Measurements from ENCODE around the gene CAPZB. TPM values are rescaled to one million over a fixed set of nuclear protein-coding genes. Genes with fewer than 3 reads are reported as not detected.

CAPZB gene
- total RNA-seq, 1 donor from 2014 or later: 217 TPM

DNA sequence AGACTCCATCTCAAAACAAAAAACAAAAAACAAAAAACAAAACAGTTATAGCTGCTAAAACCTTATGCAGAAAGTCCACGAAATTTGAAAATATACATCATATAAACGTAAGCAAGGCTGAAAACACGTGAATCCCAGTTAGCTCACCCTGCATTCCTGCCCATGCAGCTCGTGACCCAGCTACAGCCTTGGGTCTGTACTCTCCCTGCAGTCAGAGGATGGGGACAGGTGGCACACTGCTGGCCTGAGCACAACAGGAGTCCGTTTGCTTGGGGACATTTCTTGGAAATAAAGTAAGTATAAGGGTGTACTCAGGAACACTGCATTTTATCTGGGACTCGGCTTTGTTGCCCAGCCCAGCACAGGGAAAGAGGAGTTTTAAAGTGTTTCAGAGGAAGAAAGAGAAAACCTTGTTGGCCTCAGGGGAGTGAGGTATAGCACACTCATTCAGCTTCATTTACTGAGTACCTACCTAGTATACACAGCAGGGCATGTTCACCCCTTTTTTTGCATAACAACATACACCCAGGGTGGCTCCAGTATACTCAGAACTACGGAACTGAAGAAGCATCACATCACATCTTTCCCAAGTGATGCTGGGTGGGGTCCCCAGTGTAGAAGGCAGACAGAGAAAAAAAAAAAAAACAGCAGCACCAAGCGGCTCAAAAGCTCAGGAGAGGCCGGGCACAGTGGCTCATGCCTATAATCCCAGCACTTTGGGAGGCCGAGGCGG lies 44.1 kb downstream of the CAPZB start:
- intact Hi-C loops (cut with micrococcal nuclease): no loop called here
- DNase-seq: no peak
- peak overlapping the region; percentile 88 for H3K27ac ChIP-seq (replicated peaks)
- H3K9me3 ChIP-seq (replicated peaks): no peaks in the 10 kb centered on the region
- H3K4me3 ChIP-seq: no peak overlapping the region
- TF ChIP-seq, protein P1, sequence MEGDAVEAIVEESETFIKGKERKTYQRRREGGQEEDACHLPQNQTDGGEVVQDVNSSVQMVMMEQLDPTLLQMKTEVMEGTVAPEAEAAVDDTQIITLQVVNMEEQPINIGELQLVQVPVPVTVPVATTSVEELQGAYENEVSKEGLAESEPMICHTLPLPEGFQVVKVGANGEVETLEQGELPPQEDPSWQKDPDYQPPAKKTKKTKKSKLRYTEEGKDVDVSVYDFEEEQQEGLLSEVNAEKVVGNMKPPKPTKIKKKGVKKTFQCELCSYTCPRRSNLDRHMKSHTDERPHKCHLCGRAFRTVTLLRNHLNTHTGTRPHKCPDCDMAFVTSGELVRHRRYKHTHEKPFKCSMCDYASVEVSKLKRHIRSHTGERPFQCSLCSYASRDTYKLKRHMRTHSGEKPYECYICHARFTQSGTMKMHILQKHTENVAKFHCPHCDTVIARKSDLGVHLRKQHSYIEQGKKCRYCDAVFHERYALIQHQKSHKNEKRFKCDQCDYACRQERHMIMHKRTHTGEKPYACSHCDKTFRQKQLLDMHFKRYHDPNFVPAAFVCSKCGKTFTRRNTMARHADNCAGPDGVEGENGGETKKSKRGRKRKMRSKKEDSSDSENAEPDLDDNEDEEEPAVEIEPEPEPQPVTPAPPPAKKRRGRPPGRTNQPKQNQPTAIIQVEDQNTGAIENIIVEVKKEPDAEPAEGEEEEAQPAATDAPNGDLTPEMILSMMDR (IDR thresholded peaks at IDR 0.05; ENCODE audit: borderline replicate concordance): no peak
- no peaks in the 10 kb centered on the region for H3K36me3 ChIP-seq
- no peaks in the 10 kb centered on the region for H3K27me3 ChIP-seq (ENCODE audit: low read depth)
- peaks cover 100% of the 10 kb centered on the region for H3K4me1 ChIP-seq

DNA sequence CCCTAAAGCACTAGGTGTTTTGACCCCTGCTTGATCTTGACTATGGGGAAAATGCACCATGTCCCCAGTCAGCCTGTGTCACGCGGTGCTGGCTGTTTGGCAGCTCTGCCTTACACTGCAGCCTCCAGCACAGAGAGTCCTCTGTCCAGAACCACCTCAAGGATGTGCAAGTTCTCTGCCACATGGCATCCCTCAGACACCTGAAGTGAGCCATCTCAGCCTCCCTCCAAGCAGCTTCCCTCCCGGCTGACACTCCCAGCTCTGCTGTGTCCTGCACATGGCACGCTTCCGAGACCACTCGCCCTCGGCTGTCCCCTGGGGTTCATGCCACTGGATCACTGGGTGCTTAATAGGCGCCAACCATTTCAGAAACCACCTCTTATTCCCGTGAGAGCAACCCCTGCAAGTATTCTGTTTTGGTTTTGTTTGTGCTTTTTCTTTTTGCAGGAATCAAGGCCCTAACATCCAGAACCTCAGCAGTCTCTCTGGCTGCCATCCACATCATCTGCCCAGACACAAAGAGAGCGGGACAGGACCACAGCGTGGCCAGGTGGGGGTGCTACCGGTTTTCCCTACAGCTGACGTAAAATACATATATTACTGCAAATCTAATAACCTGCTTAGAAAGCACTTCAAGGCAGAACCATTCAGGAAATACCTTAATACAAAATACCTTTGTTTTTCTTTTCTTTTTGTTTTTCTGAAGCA lies 45.7 kb downstream of the CAPZB start:
- Histone ChIP-seq H3K9me3 (replicated peaks) (no peaks in the 10 kb centered on the region), H3K4me1 (peaks cover 100% of the 10 kb centered on the region), H3K27ac (replicated peaks) (peak overlapping the region; percentile 88), H3K27me3 (ENCODE audit: low read depth) (no peaks in the 10 kb centered on the region), H3K4me3 (peak overlapping the region; percentile 5), H3K36me3 (no peaks in the 10 kb centered on the region)
- TF ChIP-seq, protein P1 (IDR thresholded peaks at IDR 0.05; ENCODE audit: borderline replicate concordance): peak; percentile 45
- intact Hi-C loops (cut with micrococcal nuclease): no loop called here
- DNase-seq: peak; percentile 68

GRCh38 chr1:19438516-19439195 lies 46.7 kb downstream of the CAPZB start:
- Histone ChIP-seq H3K27ac (replicated peaks) (peak overlapping the region; percentile 88), H3K27me3 (ENCODE audit: low read depth) (no peaks in the 10 kb centered on the region), H3K4me1 (peaks cover 100% of the 10 kb centered on the region), H3K4me3 (peak overlapping the region; percentile 3), H3K9me3 (replicated peaks) (no peaks in the 10 kb centered on the region), H3K36me3 (no peaks in the 10 kb centered on the region)
- no peak for DNase-seq
- TF ChIP-seq, protein P1 (IDR thresholded peaks at IDR 0.05; ENCODE audit: borderline replicate concordance): no peak
- intact Hi-C loops (cut with micrococcal nuclease): no loop called here

DNA sequence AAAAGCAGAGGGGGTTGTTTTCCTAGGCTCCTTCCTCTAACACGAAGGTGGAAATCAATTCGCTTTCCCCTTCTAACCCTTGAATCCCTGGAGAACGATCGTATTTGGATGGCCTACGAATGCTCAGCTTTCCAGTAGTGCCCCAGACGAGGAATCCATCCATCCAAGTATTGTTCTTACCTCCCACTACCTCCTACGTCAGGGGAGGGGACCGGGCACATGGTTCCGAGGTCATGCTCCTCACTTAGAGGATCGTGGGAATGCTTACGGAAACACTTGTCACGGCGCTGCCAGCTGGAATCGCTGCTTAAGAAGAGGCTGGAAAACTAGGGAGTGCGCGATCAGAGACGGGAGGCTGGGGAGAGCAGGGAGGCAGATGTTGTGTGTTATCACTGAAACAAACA lies 47.4 kb downstream of the CAPZB start:
- no peaks in the 10 kb centered on the region for H3K36me3 ChIP-seq
- no peaks in the 10 kb centered on the region for H3K27me3 ChIP-seq (ENCODE audit: low read depth)
- H3K4me1 ChIP-seq: peaks cover 100% of the 10 kb centered on the region
- peak; percentile 87 for DNase-seq
- H3K4me3 ChIP-seq: peak overlapping the region; percentile 3
- H3K9me3 ChIP-seq (replicated peaks): no peaks in the 10 kb centered on the region
- TF ChIP-seq, protein P1 (IDR thresholded peaks at IDR 0.05; ENCODE audit: borderline replicate concordance): no peak
- intact Hi-C loops (cut with micrococcal nuclease): no loop called here
- H3K27ac ChIP-seq (replicated peaks): peak overlapping the region; percentile 88

- H3K9me3 ChIP-seq (replicated peaks): no peaks in the 10 kb centered on the region
- TF ChIP-seq, protein P1 (IDR thresholded peaks at IDR 0.05; ENCODE audit: borderline replicate concordance): no peak
- intact Hi-C loops (cut with micrococcal nuclease): no loop called here
- DNase-seq: peak; percentile 79
- peak overlapping the region; percentile 88 for H3K27ac ChIP-seq (replicated peaks)
- H3K4me1 ChIP-seq: peaks cover 99% of the 10 kb centered on the region
- H3K36me3 ChIP-seq: no peaks in the 10 kb centered on the region
- H3K4me3 ChIP-seq: peak overlapping the region; percentile 3
- H3K27me3 ChIP-seq (ENCODE audit: low read depth): no peaks in the 10 kb centered on the region
Measured at GRCh38 chr1:19436716-19437476, 48.4 kb downstream of the CAPZB start.
